22Rv1 (cell line): Measurements from ENCODE around the gene WDR49.

Experiments used
- ZFX ChIP-seq: fragments of 450-650 bp; IDR thresholded peaks from 2 replicates; pipeline ENCODE4 v1.6.1; 2017; ENCODE audit warnings: antibody characterized with exemption, borderline replicate concordance
- TF ChIP-seq, protein P1 (sequence below): fragments of 450-650 bp; IDR thresholded peaks from 2 replicates; pipeline ENCODE4 v1.5.1; 2017; ENCODE audit warnings: mild to moderate bottlenecking

DNA sequence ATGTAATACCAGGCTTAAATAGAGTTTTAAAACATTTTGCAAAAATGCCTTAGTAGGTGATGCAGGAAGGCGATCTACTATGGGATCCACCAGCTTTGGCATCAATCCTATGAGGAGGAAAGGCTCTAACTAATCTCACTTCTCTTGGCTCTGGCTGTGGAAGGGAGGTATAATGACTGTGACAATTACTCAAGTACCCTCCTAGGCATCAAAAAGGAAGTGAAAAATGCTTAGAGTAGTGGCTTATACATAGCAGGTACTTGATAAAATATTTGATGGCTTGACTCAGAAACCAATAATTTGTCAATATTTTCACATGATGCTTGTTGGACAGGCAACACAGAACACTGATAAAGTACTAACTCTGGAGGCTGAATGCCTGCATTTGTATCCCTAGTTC is 145.8 kb downstream of the WDR49 start:
- TF ChIP-seq, protein P1, sequence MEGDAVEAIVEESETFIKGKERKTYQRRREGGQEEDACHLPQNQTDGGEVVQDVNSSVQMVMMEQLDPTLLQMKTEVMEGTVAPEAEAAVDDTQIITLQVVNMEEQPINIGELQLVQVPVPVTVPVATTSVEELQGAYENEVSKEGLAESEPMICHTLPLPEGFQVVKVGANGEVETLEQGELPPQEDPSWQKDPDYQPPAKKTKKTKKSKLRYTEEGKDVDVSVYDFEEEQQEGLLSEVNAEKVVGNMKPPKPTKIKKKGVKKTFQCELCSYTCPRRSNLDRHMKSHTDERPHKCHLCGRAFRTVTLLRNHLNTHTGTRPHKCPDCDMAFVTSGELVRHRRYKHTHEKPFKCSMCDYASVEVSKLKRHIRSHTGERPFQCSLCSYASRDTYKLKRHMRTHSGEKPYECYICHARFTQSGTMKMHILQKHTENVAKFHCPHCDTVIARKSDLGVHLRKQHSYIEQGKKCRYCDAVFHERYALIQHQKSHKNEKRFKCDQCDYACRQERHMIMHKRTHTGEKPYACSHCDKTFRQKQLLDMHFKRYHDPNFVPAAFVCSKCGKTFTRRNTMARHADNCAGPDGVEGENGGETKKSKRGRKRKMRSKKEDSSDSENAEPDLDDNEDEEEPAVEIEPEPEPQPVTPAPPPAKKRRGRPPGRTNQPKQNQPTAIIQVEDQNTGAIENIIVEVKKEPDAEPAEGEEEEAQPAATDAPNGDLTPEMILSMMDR: no peak
- TF ChIP-seq ZFX: no peak
